GM12878 (cell line): ENCODE results near the gene EBPL.

Experiments
- EP300 ChIP-seq, 2 experiments: fragments of 150-350 bp in 1 of 2; IDR thresholded peaks; 2 replicates each; pipeline ENCODE4 v1.6.1; 2011 to 2012; ENCODE audit warnings: low read depth in 2 of 2, low read length in 2 of 2, borderline replicate concordance in 1 of 2, improper control_type of control experiment in 1 of 2, inconsistent platforms in 1 of 2; ENCODE audit not compliant: control insufficient read depth in 1 of 2
- NFIC ChIP-seq: IDR thresholded peaks from 2 replicates; pipeline ENCODE4 v1.6.1; 2012; ENCODE audit warnings: low read depth, mild to moderate bottlenecking, inconsistent platforms, low read length, moderate library complexity
- TF ChIP-seq, protein P1 (sequence below), 3 experiments: IDR thresholded peaks in 2 of 3; conservative IDR thresholded peaks in 1 of 3; 2 replicates each; pipeline ENCODE4 v1.5.1; 2011; ENCODE audit warnings: low read depth in 3 of 3, low read length in 3 of 3, mild to moderate bottlenecking in 3 of 3, control low read depth in 2 of 3, moderate library complexity in 2 of 3, inconsistent platforms in 1 of 3, mixed read lengths in 1 of 3; ENCODE audit not compliant: control insufficient read depth in 2 of 3, insufficient read depth in 1 of 3; ENCODE audit errors: extremely low read depth in 1 of 3

DNA sequence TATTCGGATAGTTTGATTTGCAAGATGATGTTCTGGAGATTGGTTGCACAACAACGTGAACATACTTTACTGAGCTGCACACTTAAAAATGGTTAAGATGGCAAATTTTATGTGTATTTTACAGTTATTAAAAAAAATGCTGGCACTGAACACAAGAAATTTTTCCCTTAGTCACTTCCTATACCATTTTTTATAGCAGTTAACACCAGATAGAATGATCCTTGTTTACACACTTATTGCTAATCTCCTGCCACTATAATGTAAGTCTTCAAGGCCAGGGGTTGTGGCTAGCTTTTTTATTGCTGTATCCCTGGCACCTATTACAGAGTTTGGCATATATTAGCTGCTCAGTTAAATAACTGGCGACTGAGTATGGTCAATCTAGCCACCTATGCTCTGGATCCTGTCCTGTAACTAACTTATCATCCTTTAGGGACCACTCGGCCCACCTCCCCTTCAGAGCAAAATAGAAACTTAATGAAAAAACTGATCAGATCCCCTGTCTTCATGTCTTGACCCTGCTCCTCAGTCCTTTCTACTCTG, 2.0 kb upstream of the EBPL start:
- TF ChIP-seq NFIC (no peak), EP300 (IDR thresholded peaks at IDR 0.05; ENCODE audit: borderline replicate concordance in 1 of 2, control insufficient read depth in 1 of 2, low read depth in 2 of 2, low read length in 2 of 2) (no peak)
- TF ChIP-seq, protein P1, sequence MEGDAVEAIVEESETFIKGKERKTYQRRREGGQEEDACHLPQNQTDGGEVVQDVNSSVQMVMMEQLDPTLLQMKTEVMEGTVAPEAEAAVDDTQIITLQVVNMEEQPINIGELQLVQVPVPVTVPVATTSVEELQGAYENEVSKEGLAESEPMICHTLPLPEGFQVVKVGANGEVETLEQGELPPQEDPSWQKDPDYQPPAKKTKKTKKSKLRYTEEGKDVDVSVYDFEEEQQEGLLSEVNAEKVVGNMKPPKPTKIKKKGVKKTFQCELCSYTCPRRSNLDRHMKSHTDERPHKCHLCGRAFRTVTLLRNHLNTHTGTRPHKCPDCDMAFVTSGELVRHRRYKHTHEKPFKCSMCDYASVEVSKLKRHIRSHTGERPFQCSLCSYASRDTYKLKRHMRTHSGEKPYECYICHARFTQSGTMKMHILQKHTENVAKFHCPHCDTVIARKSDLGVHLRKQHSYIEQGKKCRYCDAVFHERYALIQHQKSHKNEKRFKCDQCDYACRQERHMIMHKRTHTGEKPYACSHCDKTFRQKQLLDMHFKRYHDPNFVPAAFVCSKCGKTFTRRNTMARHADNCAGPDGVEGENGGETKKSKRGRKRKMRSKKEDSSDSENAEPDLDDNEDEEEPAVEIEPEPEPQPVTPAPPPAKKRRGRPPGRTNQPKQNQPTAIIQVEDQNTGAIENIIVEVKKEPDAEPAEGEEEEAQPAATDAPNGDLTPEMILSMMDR (IDR thresholded peaks at IDR 0.05 in 2 of 3, conservative IDR thresholded peaks at IDR 0.05 in 1 of 3; ENCODE audit: control insufficient read depth in 2 of 3, extremely low read depth in 1 of 3, insufficient read depth in 1 of 3, low read depth in 3 of 3, low read length in 3 of 3) = no peak
